DND-41 (cell line): ENCODE measurements around the gene ZFHX3.
"Not testable (repeated sequence)": the region's sequence is repeated elsewhere in the genome, so short reads cannot be mapped to it uniquely, and the experiment has no call there.

Source experiments
- ATAC-seq: fragments of 200-7000 bp; cut with Tn5 transposase; 3 replicates; pipeline ENCODE4 v1.9.1; 2021; ENCODE audit warnings: low read depth; ENCODE audit not compliant: insufficient read depth
- DNase-seq: peaks from one replicate; pipeline ENCODE4 v3.0.0-alpha.2; 2020
- H2AFZ ChIP-seq: 2 replicates; pipeline ENCODE4 v1.6.0; 2012; ENCODE audit warnings: low read depth, low read length
- H3K27ac ChIP-seq: 2 replicates; pipeline ENCODE4 v1.5.1; 2012; ENCODE audit warnings: low read length, inconsistent platforms
- H3K27me3 ChIP-seq: fragments of 200-600 bp; sonication (generic); 2 replicates; pipeline ENCODE4 v1.6.0; 2012; ENCODE audit warnings: low read length, mild to moderate bottlenecking, inconsistent platforms; ENCODE audit not compliant: insufficient read depth, poor library complexity
- H3K36me3 ChIP-seq: 2 replicates; pipeline ENCODE4 v1.5.1; 2012; ENCODE audit warnings: low read length, inconsistent platforms; ENCODE audit not compliant: insufficient read depth
- H3K4me1 ChIP-seq: 2 replicates; pipeline ENCODE4 v1.5.1; 2012; ENCODE audit warnings: mild to moderate bottlenecking, low read length; ENCODE audit not compliant: insufficient read depth
- H3K4me2 ChIP-seq: 2 replicates; pipeline ENCODE4 v1.6.0; 2012; ENCODE audit warnings: mild to moderate bottlenecking, moderate library complexity, low read length, inconsistent platforms; ENCODE audit not compliant: insufficient read depth
- H3K4me3 ChIP-seq, 2 experiments: fragments of 200-600 bp in 1 of 2; shearing (Covaris generic) in 1 of 2; 2 replicates each; pipeline ENCODE4 v1.5.1; 2012 to 2016; ENCODE audit warnings: inconsistent platforms in 2 of 2, low read length in 2 of 2, mild to moderate bottlenecking in 2 of 2, low read depth in 1 of 2, moderate library complexity in 1 of 2
- H3K79me2 ChIP-seq: 2 replicates; pipeline ENCODE4 v1.6.0; 2012; ENCODE audit warnings: low read length, inconsistent platforms; ENCODE audit not compliant: insufficient read depth
- H3K9ac ChIP-seq: 2 replicates; pipeline ENCODE4 v1.6.0; 2012; ENCODE audit warnings: low read depth, mild to moderate bottlenecking, inconsistent platforms, low read length, moderate library complexity
- H3K9me3 ChIP-seq: 2 replicates; pipeline ENCODE4 v1.5.1; 2012; ENCODE audit warnings: low read length, moderate library complexity, mild to moderate bottlenecking, inconsistent platforms; ENCODE audit not compliant: insufficient read depth, severe bottlenecking
- H4K20me1 ChIP-seq: 2 replicates; pipeline ENCODE4 v1.6.0; 2012; ENCODE audit warnings: low read length; ENCODE audit not compliant: insufficient read depth
- CTCF ChIP-seq: IDR thresholded peaks from 2 replicates; pipeline ENCODE4 v1.5.1; 2012; ENCODE audit warnings: borderline replicate concordance, low read length, moderate library complexity, mild to moderate bottlenecking; ENCODE audit not compliant: poor library complexity, severe bottlenecking; ENCODE audit errors: extremely low read depth
- EZH2 ChIP-seq: IDR thresholded peaks from 3 replicates; pipeline ENCODE4 v1.6.1; 2012; ENCODE audit warnings: borderline replicate concordance, low read depth, mild to moderate bottlenecking, moderate library complexity, low read length, inconsistent platforms; ENCODE audit not compliant: severe bottlenecking

Gene ZFHX3

DNA sequence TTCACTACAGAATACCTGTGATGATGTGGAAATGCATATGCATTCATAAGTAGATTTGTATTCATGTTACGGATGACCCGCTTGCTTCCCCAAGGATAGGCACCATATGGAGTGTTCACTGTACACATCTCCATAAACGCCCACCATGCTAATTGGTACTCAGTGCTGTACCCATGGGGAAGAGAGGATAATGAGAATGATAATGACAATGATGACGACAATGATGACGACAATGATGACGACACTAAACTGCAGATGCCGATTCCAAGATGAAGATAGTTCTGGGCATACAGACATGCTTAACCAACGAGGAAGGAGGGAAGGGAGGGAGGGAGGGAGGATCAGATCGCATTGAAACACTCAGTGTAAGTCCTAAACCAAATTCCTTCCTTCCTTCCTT is 26.5 kb upstream of the ZFHX3 start:
- Histone ChIP-seq H3K27ac (no peak overlapping the region), H3K4me1 (no peaks in the 10 kb centered on the region), H3K27me3 (peaks cover 25% of the 10 kb centered on the region), H3K4me3 (no peak overlapping the region), H3K9ac (no peak overlapping the region), H3K36me3 (no peaks in the 10 kb centered on the region), H3K79me2 (no peaks in the 10 kb centered on the region), H4K20me1 (no peaks in the 10 kb centered on the region), H3K9me3 (no peaks in the 10 kb centered on the region), H3K4me2 (no peak overlapping the region), H2AFZ (no peak overlapping the region)
- TF ChIP-seq EZH2 (no peak), CTCF (no peak)
- no peak for ATAC-seq
- DNase-seq = no peak

GRCh38 chr16:73072051-73072450 is 24.1 kb upstream of the ZFHX3 start:
- not testable (repeated sequence) for DNase-seq, H3K4me3 ChIP-seq, H3K36me3 ChIP-seq, H3K9me3 ChIP-seq, H4K20me1 ChIP-seq, ATAC-seq, H2AFZ ChIP-seq, H3K9ac ChIP-seq, H3K4me1 ChIP-seq, H3K79me2 ChIP-seq, H3K27ac ChIP-seq, H3K4me2 ChIP-seq
- peaks cover 33% of the 10 kb centered on the region for H3K27me3 ChIP-seq

GRCh38 chr16:73071131-73071940 is 23.4 kb upstream of the ZFHX3 start:
- Histone ChIP-seq H3K4me2 (no peak overlapping the region), H3K9me3 (no peaks in the 10 kb centered on the region), H3K79me2 (no peaks in the 10 kb centered on the region), H3K9ac (no peak overlapping the region), H3K4me1 (no peaks in the 10 kb centered on the region), H3K27ac (no peak overlapping the region), H3K36me3 (no peaks in the 10 kb centered on the region), H2AFZ (no peak overlapping the region), H3K27me3 (peaks cover 33% of the 10 kb centered on the region), H4K20me1 (no peaks in the 10 kb centered on the region), H3K4me3 (no peak overlapping the region)
- ATAC-seq (no peak), DNase-seq (no peak)
- no peak for TF ChIP-seq CTCF
- peak; percentile 40 for TF ChIP-seq EZH2

DNA sequence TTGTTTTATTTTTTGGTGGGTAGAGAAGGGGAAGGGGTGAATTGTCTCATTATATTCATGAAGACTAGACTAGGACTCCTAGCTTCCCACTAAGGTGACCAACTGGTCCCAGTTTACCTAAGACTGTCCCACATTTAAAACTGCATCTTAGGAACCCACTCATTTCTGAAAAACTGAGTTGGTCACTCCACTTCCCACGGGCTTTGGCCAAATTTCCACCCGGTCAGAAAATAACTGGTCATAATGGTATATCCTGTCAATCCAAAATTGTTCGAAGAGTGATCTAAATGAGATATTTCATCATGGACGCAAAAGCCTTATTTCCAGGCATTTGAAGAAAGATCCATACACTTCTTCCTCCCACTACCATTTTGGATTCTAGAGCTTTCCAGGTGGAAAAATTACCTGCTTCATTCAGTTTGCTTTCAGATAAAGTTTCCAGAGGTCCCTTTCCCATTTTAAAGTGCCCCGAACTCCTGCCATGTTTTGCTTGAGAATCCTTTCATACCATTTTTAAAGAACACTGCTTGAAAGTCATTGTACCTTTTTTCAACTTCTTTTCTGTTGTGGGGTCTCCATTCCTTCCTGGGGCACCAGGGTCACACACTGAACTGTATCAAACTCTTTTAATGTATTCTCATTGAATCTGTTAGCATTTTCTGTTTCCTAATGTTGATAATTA is 21.8 kb upstream of the ZFHX3 start:
- peaks cover 34% of the 10 kb centered on the region for H3K27me3 ChIP-seq
- H3K4me3 ChIP-seq = no peak overlapping the region
- H3K79me2 ChIP-seq = no peaks in the 10 kb centered on the region
- no peak overlapping the region for H2AFZ ChIP-seq
- no peak for ATAC-seq
- H3K9me3 ChIP-seq = no peaks in the 10 kb centered on the region
- no peak overlapping the region for H3K9ac ChIP-seq
- TF ChIP-seq CTCF (no peak), EZH2 (no peak)
- no peak for DNase-seq
- H3K4me2 ChIP-seq = no peak overlapping the region
- H4K20me1 ChIP-seq = 0 out of 2 replicates have a peak, but pooled peaks cover 4% of the 10 kb centered on the region
- H3K36me3 ChIP-seq = no peaks in the 10 kb centered on the region
- H3K27ac ChIP-seq = no peak overlapping the region
- H3K4me1 ChIP-seq = peaks cover 5% of the 10 kb centered on the region
